Activated T-cell treated with anti-CD3 and anti-CD28 coated beads for 24 hours (primary cell): ENCODE data around the gene TNXB.
A peak's percentile ranks its signal among the peaks of the same experiment; 100 is the strongest.

Experiments
- DNase-seq: peaks from one replicate; pipeline ENCODE4 v3.0.0-alpha.2; 2020; ENCODE audit warnings: low read depth

The TNXB gene, protein sequence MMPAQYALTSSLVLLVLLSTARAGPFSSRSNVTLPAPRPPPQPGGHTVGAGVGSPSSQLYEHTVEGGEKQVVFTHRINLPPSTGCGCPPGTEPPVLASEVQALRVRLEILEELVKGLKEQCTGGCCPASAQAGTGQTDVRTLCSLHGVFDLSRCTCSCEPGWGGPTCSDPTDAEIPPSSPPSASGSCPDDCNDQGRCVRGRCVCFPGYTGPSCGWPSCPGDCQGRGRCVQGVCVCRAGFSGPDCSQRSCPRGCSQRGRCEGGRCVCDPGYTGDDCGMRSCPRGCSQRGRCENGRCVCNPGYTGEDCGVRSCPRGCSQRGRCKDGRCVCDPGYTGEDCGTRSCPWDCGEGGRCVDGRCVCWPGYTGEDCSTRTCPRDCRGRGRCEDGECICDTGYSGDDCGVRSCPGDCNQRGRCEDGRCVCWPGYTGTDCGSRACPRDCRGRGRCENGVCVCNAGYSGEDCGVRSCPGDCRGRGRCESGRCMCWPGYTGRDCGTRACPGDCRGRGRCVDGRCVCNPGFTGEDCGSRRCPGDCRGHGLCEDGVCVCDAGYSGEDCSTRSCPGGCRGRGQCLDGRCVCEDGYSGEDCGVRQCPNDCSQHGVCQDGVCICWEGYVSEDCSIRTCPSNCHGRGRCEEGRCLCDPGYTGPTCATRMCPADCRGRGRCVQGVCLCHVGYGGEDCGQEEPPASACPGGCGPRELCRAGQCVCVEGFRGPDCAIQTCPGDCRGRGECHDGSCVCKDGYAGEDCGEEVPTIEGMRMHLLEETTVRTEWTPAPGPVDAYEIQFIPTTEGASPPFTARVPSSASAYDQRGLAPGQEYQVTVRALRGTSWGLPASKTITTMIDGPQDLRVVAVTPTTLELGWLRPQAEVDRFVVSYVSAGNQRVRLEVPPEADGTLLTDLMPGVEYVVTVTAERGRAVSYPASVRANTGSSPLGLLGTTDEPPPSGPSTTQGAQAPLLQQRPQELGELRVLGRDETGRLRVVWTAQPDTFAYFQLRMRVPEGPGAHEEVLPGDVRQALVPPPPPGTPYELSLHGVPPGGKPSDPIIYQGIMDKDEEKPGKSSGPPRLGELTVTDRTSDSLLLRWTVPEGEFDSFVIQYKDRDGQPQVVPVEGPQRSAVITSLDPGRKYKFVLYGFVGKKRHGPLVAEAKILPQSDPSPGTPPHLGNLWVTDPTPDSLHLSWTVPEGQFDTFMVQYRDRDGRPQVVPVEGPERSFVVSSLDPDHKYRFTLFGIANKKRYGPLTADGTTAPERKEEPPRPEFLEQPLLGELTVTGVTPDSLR (N-terminal part only)

DNA sequence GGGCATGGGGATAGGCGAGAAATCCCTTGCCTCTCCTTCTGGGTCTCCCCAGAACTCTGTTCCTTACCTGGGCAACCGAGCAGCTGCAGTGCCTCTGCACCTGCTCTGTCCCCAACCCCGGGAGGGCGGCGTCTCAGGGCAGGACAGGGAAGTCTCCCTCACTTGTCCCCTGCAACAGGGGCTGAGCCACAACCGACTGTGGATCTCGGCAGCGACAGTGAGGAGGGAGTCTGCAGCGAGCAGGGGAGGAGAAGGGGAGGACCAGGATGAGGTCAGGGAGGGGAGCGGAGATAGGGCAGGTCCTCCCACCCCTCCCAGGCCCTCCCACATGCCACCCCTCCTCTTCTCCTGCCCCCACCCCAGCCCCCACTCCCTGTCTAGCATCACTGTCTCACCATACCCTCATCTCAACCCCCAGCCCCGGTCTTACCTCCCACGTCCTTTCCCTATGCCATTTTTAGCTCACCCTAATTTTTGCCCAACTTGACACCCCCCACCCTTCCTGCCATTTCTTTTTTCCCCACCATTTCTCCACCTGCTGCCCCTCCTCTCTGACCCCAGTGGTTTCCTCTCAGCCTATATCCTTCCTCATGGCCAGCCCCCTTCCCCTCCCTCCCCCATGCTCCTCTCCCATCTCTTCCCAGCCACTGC, at the start of gene TNXB:
TSS of gene TNXB (minus strand) at position 225 of the 651 bp plus-strand sequence. CDS start 11,140 bp downstream, outside the sequence.
- no peak for DNase-seq

DNA sequence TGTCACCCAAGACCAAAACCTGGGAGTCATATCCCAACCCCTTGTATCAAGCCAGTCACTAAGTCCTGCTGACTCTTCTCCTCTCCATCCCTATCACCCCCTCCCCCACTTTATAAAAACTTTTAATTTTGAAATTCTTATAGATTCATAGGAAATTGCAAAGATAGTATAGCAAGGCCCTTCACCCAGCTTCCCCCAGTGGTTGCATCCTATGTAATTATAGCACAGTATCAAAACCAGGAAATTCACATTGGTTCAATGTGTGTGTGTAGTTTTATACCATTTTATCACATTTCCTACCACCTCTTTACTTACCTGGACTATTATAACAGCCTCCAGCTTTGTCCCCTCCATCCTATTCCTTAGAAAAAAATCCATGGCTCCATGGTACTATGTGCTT, 48.9 kb upstream of the TNXB start:
- DNase-seq, result no peak

DNA sequence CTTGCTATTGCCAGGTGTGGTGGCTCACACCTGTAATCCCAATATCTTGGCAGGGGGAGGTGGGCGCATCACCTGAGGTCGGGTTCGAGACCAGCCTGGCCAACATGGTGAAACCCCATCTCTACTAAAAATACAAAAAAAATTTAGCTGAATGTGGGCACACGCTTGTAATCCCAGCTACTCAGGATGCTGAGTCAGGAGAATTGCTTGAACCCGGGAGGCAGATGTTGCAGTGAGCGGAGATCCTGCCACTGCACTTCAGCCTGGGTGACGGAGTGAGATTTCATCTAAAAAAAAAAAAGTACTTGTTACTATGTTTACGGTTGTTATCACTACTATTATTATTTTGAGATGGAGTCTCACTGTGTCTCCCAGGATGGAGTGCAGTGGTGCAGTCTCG, 47.8 kb upstream of the TNXB start:
- no peak for DNase-seq

DNA sequence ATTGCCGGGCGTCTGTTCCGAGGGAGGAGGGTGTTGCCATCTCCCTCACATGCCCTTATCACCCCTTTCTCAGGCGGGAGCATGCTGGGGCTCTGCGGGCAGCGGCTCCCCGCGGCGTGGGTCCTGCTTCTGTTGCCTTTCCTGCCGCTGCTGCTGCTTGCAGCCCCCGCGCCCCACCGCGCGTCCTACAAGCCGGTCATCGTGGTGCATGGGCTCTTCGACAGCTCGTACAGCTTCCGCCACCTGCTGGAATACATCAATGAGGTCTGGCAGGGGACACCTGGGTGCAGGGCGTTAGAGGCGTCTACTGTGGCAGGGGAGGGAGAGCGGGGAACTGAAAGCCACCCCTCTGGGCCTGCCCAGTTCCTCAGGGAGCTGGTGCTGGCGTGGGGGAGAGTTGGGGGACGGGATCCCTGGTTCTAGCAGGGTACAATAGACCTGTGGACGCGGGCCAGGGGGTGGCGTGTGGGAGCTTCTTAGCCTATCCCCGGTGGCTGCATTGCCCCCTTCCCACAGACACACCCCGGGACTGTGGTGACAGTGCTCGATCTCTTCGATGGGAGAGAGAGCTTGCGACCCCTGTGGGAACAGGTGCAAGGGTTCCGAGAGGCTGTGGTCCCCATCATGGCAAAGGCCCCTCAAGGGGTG, 45.5 kb upstream of the TNXB start:
- DNase-seq, result peak; percentile 46

DNA sequence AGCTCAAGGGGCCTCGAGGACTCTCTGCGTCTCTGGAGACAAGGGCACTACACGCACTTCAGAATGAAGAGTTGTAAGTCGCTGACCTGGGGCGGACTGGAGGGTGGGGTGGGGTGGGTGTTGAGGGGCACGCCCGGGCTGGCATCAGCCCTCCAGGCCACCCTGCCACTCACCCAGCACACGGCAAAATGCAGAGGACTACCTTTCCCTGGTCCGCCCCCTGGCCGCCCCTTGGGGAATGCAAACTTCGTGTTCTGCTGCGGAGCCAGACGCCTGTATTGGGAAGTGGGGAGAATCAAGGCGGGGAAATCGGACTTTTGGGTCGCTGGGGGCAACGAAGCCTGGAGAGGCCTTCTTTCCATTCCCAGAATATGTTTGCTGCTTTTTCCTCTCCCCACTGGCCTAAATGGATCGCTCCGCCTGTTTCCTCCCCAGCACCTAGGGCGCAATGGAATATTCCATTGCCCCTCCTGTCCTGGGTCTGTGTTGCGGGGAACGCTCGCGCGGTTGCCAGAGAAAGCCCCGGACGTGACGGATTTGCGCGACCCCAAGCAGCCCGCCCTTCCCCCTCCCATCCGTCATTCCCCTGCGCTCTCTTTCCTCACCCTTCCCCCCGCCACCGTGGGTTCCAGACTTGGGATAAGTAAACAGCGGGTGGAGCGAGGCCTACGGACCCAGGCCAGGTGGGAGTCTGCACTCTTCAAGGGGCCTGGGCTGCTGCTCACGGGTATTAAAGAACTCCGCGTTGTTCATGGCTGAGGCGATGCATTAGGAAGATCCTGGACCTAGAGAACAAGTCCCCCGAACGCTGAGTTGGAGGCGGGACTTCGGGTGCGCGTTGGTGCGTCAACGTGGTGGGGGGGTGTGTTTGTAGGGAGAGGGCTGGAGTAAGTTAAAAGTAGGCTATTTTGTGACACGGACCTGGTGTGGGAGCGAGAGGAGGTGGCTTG, 44.7 kb upstream of the TNXB start, which contains the start of gene PPT2:
TSS of gene PPT2 (plus strand) at position 578 of the 950 bp plus-strand sequence. CDS start 454 bp downstream, outside the sequence.
- peak; percentile 79 for DNase-seq

DNA sequence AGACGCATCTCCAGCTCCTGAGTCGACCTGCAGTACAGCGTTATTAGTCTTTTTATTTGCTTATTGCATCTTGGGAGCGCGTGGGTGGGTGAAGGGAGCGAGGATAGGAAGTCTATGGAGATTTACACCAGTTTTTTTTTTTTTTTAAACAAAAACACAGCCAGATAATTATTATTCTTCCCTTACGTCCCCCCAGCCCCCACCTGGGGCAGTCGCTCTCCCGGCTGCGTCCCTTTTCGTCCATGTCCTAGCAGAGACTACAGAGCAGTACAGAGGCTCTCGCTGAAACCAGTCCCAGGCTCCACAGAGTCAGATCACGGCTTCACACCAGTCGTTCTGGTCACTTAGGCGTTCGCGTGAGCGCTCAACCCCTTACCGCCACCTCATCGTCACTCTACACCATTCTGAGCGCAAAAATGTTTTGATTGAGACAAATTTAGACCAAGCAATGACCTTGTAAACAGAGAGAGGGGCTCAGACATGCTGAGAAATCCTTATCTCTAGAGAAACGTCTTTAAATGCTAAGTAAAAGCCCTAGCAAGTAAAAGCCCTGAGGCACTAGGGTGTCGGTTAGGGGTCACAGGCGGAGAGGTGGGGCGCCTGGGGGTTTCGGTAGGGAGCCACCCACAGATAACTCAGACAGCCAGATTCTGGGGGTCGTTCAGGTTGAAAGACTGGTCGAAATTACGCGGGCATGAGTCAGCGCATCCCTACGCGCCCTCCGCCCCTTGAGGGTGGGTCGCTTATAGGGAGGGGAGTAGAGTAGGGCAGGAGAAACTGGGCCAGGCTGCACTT, 43.8 kb upstream of the TNXB start:
- DNase-seq, result no peak

DNA sequence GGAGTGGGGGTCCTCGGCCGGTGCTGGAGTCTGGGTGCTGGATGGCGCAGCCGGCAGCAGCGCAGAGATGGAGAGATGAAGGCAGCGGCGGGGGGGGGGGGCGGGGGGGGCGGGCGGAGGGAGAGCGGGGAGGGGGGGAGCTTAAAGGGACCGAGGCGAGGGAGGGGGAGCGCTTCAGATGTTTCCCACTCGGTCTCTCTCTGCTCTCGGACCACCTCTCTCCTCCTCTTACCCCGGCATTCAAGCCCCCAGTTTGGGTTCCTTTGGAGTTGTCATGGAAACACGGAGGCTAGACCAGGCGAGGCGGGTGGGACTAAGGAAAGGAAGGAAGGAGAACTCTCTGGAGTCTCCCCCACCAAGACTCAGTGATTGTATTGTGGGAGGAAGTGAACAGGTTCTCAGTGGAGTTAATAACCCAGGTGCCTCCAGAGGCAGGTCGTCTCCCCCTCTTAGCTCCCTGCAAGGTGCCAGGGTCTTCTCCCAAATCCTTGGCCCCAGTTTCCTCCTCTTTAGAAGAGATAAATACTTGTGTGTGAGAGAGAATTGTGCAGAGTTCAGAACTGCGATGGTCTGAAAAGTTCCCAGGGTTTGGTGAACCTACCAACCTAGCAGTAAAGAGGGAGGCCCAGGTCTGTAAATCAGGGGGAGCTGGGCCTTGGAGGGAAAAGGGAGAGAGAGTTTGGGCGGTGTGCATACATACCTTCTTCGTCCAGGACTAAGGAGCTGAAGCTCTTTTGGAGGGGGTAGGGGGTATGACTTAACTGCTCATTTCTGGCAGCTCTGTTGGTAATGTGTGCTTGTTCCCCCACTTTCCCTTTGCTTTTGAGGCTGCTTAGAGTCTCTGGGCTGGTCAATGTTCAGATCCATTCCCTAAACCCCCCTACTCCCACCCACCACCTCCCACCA, 43.0 kb upstream of the TNXB start, which contains the start of gene PRRT1:
TSS of gene PRRT1 (minus strand) at position 77 of the 906 bp plus-strand sequence. CDS start 112 bp downstream, outside the sequence.
- DNase-seq, result no peak

DNA sequence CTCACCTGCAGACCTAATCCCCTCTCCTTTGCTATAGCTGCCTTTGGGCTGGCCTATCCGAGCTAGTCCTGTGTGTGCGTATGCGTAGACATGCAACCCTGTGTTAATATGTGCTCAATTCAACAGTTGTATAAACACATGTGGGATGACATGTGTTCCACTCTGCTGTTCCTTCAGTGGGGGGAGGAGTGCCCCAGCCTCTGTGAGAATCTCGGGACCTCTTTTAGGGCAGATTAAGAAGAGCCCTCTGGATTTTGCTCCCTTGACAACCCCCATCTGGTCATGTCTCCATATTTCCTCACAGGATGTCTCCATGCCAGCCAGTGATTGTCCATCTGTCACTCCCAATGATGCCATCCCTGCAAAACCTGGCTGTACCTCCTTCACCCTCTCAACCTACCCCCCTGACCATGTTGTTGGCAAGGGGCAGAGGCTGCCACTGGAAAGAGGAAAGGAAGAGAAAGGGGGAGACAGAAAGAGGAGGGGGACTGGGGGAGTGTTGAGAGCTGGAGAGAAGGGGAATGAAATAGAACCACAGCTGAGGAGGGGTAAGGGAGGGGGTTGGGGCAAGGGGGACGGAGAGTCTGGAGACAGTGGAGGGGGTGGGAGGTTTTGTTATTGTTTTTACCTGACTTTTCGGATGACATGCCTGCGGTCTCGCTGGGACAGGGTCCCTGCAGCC, 42.2 kb upstream of the TNXB start:
- no peak for DNase-seq

DNA sequence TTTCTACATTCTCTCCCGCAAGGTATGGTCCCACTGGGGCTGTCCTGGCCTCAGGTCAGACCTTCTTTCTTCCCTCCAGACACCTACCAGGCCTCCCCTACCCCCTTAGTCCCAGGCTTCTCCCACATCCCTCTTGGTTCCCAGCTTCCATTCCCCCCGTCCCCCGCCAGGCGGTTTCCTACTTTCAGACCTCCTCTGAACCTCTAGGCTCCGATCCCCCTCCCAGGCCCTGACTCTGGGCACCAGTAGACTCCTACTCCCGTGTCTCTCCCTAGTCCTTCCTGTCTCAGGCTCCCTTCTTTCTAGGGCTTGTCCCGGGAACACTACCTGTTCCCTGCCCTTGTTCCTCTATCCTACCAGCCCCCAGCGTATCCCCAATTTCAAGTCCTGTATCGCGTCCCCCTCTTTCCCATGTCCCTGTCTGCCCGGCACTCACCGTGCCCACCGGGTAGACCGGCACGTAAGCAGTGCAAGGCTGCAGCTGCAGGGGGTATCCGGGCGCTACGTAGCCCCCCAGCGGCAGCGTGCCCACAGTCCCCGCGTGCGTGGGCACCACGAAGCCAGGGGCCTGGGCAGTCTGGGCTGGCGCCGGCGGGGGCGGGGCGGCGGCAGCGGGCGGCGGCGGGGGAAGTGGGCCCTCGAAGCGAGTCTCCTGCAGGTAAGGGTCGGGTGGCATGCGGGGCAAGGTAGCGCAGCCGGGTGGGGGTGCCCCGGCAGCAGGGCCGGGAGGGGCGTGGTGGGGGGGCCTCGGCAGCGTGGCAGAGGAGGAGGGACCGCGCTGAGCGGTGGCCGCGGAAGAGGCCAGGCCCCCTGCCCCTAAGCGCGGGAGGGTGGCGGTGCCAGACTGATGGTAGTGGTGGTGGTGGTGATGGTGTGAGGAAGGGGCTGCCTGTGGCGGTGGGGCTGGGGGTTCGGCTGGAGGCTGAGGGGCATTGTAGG, 41.1 kb upstream of the TNXB start:
- DNase-seq, result no peak

DNA sequence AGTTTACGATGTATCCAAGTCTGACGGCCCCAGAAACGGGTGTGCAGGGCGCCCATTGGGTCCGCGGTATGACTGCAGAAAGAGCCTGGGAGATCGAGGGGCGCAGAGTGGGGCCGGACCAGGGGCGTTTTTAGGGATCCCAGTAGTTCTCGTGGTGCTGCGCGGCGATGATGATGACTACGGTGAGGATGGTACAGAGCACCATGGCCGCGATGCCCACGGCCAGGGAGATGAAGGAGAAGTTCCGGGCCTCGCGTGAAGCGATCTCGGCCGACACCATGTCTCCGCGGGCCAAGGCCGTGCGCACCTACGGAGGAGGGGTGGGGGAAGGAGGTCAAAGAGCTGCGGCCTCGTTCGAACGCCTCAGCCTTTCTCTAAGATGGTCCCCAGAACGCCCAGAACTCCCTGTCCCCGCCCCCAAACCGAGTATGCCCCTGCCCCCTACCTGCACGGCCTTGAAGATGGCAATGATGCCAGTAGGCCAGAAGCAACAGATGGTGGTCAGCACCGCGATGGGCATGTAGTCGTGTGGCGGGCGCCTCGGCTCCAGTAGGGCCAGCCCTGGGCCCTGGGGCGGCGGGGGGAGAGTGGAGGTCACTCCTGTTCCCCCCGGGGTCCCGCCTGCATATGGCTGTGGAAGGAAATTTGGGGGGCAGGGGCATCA, 40.1 kb upstream of the TNXB start:
- no peak for DNase-seq

DNA sequence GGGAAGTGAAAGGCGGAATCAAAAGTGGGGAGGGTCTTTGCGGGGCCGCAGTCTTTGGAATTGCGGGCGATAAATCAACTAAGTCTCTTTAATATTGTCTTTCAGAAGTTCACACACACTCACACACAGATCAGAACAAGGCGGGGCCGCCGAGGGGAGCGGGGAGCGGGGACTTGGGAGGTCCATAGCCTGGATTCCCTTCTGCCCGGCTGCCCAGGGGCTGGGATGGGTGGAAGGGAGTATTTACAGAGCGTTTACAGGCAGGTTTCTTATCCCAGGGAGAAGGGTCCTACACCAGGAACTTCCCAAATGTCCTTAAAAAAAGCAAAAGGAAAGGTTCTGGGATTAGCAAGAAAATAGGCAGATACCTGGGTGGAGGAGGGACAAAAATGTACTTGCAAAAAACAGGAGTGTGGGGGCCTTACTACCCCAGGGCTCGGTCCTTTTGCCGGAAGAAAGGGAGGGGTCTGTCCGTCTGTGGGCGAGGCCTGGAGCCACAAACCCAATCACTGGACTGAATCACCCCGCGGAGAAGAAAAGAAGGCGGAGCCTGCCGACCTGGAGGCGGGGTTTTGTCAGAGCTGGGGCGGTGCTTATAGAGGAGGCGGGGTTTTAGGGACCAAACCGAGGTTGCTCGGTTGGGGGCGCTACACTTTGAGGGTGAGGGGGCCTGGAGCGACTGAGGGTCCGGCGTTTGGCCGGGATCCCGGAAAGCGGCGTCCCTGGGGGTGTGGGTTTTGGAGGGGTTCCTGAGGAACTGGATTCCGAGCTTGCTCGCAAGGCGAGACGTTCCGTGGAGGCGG, 39.4 kb upstream of the TNXB start:
- peak; percentile 58 for DNase-seq

DNA sequence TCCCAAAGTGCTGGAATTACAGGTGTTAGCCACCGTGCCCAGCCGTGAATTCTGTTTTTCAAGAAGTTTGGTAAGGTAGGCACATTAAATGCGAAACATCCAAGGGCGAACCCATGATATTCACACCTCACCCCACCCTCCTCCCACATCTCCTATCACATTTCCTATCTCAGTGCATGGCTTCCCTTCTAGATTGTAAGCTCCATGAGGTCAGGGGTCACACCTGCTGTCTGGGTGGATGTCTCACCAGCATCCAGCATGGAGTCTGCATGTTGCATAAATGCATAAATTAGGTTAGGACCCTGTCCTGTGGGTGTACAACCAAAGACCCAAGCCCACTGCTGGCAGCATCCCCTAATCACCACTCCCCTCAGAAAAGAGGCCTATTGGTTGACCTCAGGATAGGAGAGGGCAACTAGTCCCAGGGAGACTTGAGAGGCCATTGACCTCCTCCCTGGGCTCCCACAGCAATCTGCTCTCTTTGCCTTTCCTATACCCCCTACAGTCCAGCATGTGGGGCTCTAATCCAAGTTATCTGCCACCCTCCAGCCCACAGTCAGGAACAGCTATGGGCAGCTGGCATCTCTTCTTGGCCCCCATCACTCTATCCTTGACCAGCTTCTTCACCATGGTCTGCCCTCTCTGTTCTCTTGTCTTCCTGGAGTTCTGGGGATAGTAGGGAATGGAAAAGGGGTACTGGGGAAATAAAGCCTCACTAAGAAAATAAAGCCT, 38.4 kb upstream of the TNXB start:
- no peak for DNase-seq

DNA sequence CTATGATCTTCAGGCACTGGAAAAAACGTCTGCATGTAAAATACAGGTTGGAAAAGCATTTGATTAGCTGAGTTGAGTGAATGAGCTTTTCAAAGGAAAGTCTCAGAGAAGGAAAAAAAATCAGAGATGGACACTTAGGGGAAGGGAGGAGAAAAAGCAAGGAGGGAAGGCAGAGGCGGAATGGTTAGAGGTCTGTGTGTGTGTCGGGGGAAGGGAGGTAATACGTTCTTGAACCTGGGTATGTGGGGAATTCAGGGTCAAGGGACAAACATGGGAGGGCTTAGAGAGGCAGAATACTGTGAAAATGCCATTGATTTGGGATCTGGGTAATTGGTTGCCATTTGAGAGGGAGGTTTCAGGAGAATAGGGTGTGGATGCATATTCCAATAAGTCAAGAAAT, 37.5 kb upstream of the TNXB start:
- no peak for DNase-seq

DNA sequence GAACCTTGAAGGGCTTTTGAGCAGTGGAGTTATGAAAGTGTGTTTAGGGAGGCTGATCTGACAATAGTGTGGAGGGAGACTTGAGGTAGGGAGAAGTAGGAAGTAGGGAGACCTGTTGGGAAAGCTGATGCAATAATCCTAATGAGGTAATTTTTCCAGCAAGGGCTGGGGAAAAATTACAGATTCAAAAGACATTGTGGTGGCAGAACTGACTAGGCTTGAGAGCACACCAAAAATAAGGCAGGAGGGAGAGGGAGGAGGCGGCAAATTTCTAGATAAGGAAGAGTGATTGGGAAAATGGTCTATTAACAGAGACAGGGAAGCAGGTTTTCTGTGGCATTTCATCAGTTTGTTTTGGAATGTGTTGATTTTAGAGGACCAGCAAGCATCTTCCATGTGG, 37.1 kb upstream of the TNXB start:
- DNase-seq, result no peak
